Endothelial cell (in vitro differentiated cells): ENCODE results near the gene RGS7BP. TPM values are rescaled to one million over a fixed set of nuclear protein-coding genes. Genes with fewer than 3 reads are reported as not detected.

ENCODE experiments used
- DNase-seq: peaks from one replicate; pipeline ENCODE4 v3.0.0; 2021; ENCODE audit warnings: low spot score
- H3K27ac Mint-ChIP-seq: one replicate; pipeline ENCODE4 v1.8.0; 2021; ENCODE audit warnings: mixed read lengths, inconsistent platforms; ENCODE audit not compliant: unreplicated experiment
- H3K27me3 Mint-ChIP-seq: one replicate; pipeline ENCODE4 v1.8.0; 2021; ENCODE audit warnings: mild to moderate bottlenecking, moderate library complexity, mixed read lengths, inconsistent platforms; ENCODE audit not compliant: unreplicated experiment
- H3K36me3 Mint-ChIP-seq: one replicate; pipeline ENCODE4 v1.8.0; 2021; ENCODE audit warnings: mild to moderate bottlenecking, low read depth, mixed read lengths, inconsistent platforms; ENCODE audit not compliant: unreplicated experiment
- H3K4me1 Mint-ChIP-seq: one replicate; pipeline ENCODE4 v1.8.0; 2021; ENCODE audit warnings: mild to moderate bottlenecking, mixed read lengths, inconsistent platforms; ENCODE audit not compliant: unreplicated experiment
- H3K4me3 Mint-ChIP-seq: one replicate; pipeline ENCODE4 v1.8.0; 2021; ENCODE audit warnings: mild to moderate bottlenecking, mixed read lengths, inconsistent platforms; ENCODE audit not compliant: unreplicated experiment
- H3K9me3 Mint-ChIP-seq: one replicate; pipeline ENCODE4 v1.8.0; 2021; ENCODE audit warnings: mixed read lengths, inconsistent platforms; ENCODE audit not compliant: unreplicated experiment
- total RNA-seq: library from RNA; stranded (reverse); fragmentation: NEBNext Ultra II Directional; extraction: Animal tissue kit (Norgen Biotek cat#: 25700); gene quantifications from one replicate; pipeline ENCODE4 v1.2.1, GENCODE V29; 2021; ENCODE audit not compliant: unreplicated experiment
- TF ChIP-seq, protein P1 (sequence below): fragments of 200-600 bp; sonication (generic); IDR thresholded peaks from one replicate; pipeline ENCODE4 v1.5.0; 2021; ENCODE audit warnings: antibody characterized with exemption; ENCODE audit not compliant: unreplicated experiment

Gene RGS7BP
- total RNA-seq, 1 donor from 2014 or later: 0.23 TPM

DNA sequence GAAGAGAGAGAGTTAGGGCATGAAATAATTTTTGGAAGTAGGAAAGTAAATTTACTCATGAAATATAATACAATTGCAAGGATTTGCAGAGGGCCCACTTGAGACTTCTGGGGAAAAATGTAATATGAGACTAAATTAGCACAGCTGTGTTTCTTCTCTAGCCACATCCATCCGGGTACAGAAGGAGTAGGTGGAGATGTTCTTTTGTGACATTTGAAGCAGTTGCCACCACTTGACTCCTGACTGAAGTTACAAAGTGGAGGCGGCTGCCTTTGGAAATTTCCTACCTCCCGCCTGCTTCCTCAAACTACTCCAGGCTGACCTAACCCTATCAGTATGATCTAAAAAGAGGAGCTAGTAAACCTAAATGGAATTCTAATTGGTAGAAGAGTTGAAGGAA lies 126.4 kb downstream of the RGS7BP start:
- Mint-ChIP-seq H3K4me3 (no peak overlapping the region), H3K9me3 (no peaks in the 10 kb centered on the region), H3K27ac (no peak overlapping the region), H3K27me3 (no peaks in the 10 kb centered on the region), H3K4me1 (peaks cover 10% of the 10 kb centered on the region), H3K36me3 (no peaks in the 10 kb centered on the region)
- TF ChIP-seq, protein P1, sequence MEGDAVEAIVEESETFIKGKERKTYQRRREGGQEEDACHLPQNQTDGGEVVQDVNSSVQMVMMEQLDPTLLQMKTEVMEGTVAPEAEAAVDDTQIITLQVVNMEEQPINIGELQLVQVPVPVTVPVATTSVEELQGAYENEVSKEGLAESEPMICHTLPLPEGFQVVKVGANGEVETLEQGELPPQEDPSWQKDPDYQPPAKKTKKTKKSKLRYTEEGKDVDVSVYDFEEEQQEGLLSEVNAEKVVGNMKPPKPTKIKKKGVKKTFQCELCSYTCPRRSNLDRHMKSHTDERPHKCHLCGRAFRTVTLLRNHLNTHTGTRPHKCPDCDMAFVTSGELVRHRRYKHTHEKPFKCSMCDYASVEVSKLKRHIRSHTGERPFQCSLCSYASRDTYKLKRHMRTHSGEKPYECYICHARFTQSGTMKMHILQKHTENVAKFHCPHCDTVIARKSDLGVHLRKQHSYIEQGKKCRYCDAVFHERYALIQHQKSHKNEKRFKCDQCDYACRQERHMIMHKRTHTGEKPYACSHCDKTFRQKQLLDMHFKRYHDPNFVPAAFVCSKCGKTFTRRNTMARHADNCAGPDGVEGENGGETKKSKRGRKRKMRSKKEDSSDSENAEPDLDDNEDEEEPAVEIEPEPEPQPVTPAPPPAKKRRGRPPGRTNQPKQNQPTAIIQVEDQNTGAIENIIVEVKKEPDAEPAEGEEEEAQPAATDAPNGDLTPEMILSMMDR: no peak
- DNase-seq: no peak

DNA sequence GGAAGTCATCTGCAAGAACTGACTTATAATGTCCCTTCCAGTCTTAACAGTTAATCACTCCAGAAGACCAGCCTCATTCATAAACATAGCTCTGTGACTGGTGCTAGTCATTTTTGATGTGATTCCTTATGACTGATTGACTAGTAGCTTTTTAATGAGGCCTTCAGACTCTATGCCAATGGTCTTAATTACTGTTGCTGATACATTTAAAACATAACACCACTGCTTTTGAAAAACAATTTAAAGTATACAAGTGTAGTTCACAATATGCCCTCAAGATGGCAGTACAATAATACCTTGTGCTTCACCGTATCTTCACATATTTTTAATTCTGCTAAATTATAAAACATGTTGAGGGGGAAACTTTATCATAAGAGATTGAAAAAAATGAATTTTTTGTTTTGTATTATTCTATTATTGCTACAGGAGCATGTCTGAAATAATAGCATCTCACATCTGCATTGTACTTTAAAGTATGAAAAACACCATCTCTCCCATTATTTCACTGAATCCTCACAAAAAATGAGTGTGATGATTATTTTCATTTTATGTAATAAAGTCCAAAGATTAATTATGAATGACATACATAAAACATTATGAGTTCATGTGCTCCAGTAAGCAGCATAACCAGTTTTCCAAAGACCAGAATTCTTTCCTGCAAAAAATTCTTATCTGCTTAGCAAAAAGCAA lies 129.3 kb downstream of the RGS7BP start:
- TF ChIP-seq, protein P1: peak; percentile 92
- Mint-ChIP-seq H3K4me3 (no peak overlapping the region), H3K36me3 (no peaks in the 10 kb centered on the region), H3K27ac (no peak overlapping the region), H3K27me3 (no peaks in the 10 kb centered on the region), H3K9me3 (no peaks in the 10 kb centered on the region), H3K4me1 (peaks cover 12% of the 10 kb centered on the region)
- DNase-seq: no peak

DNA sequence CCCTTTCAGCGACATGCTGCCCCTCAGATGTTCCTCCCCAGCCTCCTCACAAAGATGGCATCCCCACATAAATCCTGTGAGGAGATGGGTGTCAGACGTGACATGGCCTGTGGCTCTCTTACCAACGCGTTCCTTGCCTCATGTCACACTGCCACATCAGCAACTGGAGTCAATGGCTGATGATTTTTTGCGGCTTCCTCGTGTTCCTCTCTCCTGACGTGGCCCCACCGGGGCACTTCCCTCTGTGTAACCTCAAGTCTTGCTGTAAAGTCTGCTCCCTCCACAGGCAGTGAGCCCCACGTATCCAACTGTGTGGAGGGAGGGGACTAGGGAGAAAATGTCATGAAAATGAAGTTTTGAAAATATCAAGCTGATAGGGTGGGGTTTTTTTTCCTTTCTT lies 131.3 kb downstream of the RGS7BP start:
- Mint-ChIP-seq H3K27me3 (no peaks in the 10 kb centered on the region), H3K27ac (no peak overlapping the region), H3K36me3 (no peaks in the 10 kb centered on the region), H3K4me3 (no peak overlapping the region), H3K9me3 (no peaks in the 10 kb centered on the region), H3K4me1 (peaks cover 12% of the 10 kb centered on the region)
- no peak for DNase-seq
- TF ChIP-seq, protein P1: no peak

DNA sequence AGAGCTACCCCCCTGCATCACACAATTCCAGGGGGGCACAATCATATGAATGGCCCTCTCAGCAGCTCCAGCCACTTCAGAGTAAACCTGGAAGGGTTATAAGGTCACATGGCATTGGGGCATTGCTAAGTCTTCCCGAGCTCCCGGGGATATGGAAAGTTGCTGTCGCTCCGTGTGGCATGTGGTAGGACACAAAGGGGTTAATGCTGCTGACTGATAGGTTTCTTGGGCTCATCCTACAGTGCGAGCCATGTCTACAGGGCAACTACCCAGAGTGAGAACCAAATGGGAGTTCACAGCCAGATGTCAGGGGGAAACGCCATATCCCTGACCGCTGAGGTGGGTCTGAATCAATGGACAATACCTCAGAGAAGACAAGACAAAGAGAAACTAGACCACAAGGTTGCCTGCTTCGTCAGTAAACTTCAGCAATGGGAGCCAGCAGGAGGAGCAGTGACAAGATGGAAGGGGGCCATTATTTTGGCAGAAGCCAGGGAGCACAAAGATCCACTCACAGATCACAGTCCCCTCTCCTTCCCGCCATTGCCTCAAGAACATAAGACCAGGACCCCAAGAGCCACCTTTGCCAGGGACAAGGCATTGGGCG lies 132.1 kb downstream of the RGS7BP start:
- Mint-ChIP-seq H3K36me3 (no peaks in the 10 kb centered on the region), H3K4me3 (no peak overlapping the region), H3K9me3 (no peaks in the 10 kb centered on the region), H3K4me1 (peaks cover 12% of the 10 kb centered on the region), H3K27ac (peak overlapping the region; percentile 59), H3K27me3 (no peaks in the 10 kb centered on the region)
- DNase-seq: no peak
- TF ChIP-seq, protein P1: no peak

DNA sequence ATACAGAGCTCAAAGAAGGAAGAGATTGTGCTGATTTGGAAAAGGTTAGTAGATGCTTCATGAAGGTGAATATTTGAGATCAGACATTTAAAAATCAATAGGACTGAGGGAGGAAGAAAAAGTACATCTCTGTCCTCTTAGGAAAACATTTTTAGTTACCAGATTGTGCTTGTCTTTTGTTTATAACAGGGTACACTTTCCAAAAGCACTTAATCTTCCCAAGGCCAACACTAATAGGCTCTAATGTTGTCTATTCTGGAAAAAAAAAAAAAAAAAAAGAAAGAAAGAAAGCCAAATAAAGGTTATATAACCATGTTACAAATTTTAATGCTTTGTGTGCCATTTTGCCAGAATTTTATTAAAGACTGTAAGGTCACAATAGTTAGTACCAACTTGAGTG lies 139.0 kb downstream of the RGS7BP start:
- no peaks in the 10 kb centered on the region for H3K4me1 Mint-ChIP-seq
- no peaks in the 10 kb centered on the region for H3K36me3 Mint-ChIP-seq
- no peaks in the 10 kb centered on the region for H3K9me3 Mint-ChIP-seq
- no peak overlapping the region for H3K27ac Mint-ChIP-seq
- no peak for DNase-seq
- H3K4me3 Mint-ChIP-seq: no peak overlapping the region
- TF ChIP-seq, protein P1: no peak
- H3K27me3 Mint-ChIP-seq: no peaks in the 10 kb centered on the region
